Hepatocyte (in vitro differentiated cells): ENCODE measurements around the gene SNED1. TPM values are rescaled to one million over a fixed set of nuclear protein-coding genes. Genes with fewer than 3 reads are reported as not detected.

Experiments
- DNase-seq: peaks from one replicate; pipeline ENCODE4 v3.0.0-alpha.2; 2016; ENCODE audit warnings: low spot score
- H2AFZ ChIP-seq: fragments of 200-600 bp; sonication (generic); 2 replicates; pipeline ENCODE4 v1.6.0; 2016; ENCODE audit warnings: antibody characterized with exemption, mild to moderate bottlenecking
- H3K27ac ChIP-seq: fragments of 200-600 bp; sonication (generic); 2 replicates; pipeline ENCODE4 v1.5.1; 2016; ENCODE audit warnings: mild to moderate bottlenecking
- H3K27me3 ChIP-seq: fragments of 200-600 bp; sonication (generic); 2 replicates; pipeline ENCODE4 v1.6.1; 2016
- H3K36me3 ChIP-seq: fragments of 200-600 bp; sonication (generic); replicated peaks from 2 replicates; pipeline ENCODE4 v1.5.1; 2016; ENCODE audit warnings: low read depth; ENCODE audit not compliant: insufficient read depth
- H3K4me1 ChIP-seq: fragments of 200-600 bp; sonication (generic); 2 replicates; pipeline ENCODE4 v1.5.1; 2016; ENCODE audit warnings: mild to moderate bottlenecking, moderate library complexity; ENCODE audit not compliant: insufficient read depth
- H3K4me2 ChIP-seq: fragments of 200-600 bp; sonication (generic); 2 replicates; pipeline ENCODE4 v1.6.0; 2016
- H3K4me3 ChIP-seq: fragments of 200-600 bp; sonication (generic); 2 replicates; pipeline ENCODE4 v1.5.1; 2016; ENCODE audit warnings: mild to moderate bottlenecking
- H3K79me2 ChIP-seq: fragments of 200-600 bp; sonication (generic); 2 replicates; pipeline ENCODE4 v1.6.0; 2017; ENCODE audit warnings: mild to moderate bottlenecking
- H3K9me2 ChIP-seq: fragments of 200-600 bp; sonication (generic); replicated peaks from 2 replicates; pipeline ENCODE4 v1.6.0; 2017; ENCODE audit warnings: mild to moderate bottlenecking; ENCODE audit not compliant: insufficient read depth
- H3K9me3 ChIP-seq: fragments of 200-600 bp; sonication (generic); 2 replicates; pipeline ENCODE4 v1.5.1; 2016; ENCODE audit warnings: low read depth, mild to moderate bottlenecking
- H4K20me1 ChIP-seq: fragments of 200-600 bp; sonication (generic); 2 replicates; pipeline ENCODE4 v1.6.0; 2016; ENCODE audit warnings: mild to moderate bottlenecking; ENCODE audit not compliant: insufficient read depth, poor library complexity, severe bottlenecking
- CTCF ChIP-seq: fragments of 200-600 bp; sonication (generic); IDR thresholded peaks from 2 replicates; pipeline ENCODE4 v1.5.1; 2016; ENCODE audit warnings: antibody characterized with exemption, mild to moderate bottlenecking; ENCODE audit not compliant: poor library complexity
- EZH2 ChIP-seq: fragments of 200-600 bp; sonication (generic); IDR thresholded peaks from 2 replicates; pipeline ENCODE4 v1.6.1; 2016; ENCODE audit warnings: antibody characterized with exemption, mild to moderate bottlenecking, borderline replicate concordance
- EZH2phosphoT487 ChIP-seq: fragments of 200-600 bp; sonication (generic); IDR thresholded peaks from one replicate; pipeline ENCODE4 v1.6.1; 2018; ENCODE audit warnings: antibody characterized with exemption, mild to moderate bottlenecking, low read depth, moderate library complexity; ENCODE audit not compliant: unreplicated experiment, severe bottlenecking
- whole genome bisulfite sequencing: methylation state at CpG from one replicate; pipeline ENCODE4 v1.1.6; 2016; ENCODE audit warnings: low lambda C conversion rate; ENCODE audit errors: missing lambda C conversion rate; 5-methylcytosine and 5-hydroxymethylcytosine counted together
- polyA plus RNA-seq: library from polyadenylated mRNA; unstranded; fragments of >200 nt; fragmentation: Nextera tagmentation; extraction: Ambion mirVana; gene quantifications from 2 replicates; pipeline ENCODE4 v1.2.1, GENCODE V29; 2016
- total RNA-seq: library from RNA; depleted of rRNA; stranded (reverse); fragments of >200 nt; gene quantifications from 2 replicates; pipeline ENCODE4 v1.2.3, GENCODE V29; 2014

SNED1 gene
- total and polyA plus RNA-seq, 2 experiments from 2014 or later, result 4.6 to 6.5 TPM

- Histone ChIP-seq H3K79me2 (peaks cover 26% of the 10 kb centered on the region), H3K9me3 (no peaks in the 10 kb centered on the region), H3K27me3 (no peaks in the 10 kb centered on the region), H2AFZ (no peak overlapping the region), H3K4me3 (no peak overlapping the region), H3K27ac (no peak overlapping the region), H3K4me1 (peaks cover 4% of the 10 kb centered on the region), H4K20me1 (peaks cover 26% of the 10 kb centered on the region), H3K9me2 (no peaks in the 10 kb centered on the region), H3K36me3 (no peaks in the 10 kb centered on the region), H3K4me2 (no peak overlapping the region)
- 90% methylated on average over 5 of the region's 6 CpGs for WGBS
- DNase-seq, result no peak
- TF ChIP-seq EZH2 (no peak), EZH2phosphoT487 (no peak), CTCF (no peak)
These were observed 96.6 kb downstream of the SNED1 start for GRCh38 chr2:241094924-241095420.

- Histone ChIP-seq H4K20me1 (peaks cover 26% of the 10 kb centered on the region), H3K4me2 (no peak overlapping the region), H3K27me3 (no peaks in the 10 kb centered on the region), H3K27ac (no peak overlapping the region), H3K9me2 (no peaks in the 10 kb centered on the region), H3K79me2 (peaks cover 34% of the 10 kb centered on the region), H3K36me3 (no peaks in the 10 kb centered on the region), H3K4me1 (peaks cover 4% of the 10 kb centered on the region), H2AFZ (no peak overlapping the region), H3K9me3 (no peaks in the 10 kb centered on the region), H3K4me3 (no peak overlapping the region)
- no peak for TF ChIP-seq CTCF
- TF ChIP-seq EZH2phosphoT487, result no peak
- TF ChIP-seq EZH2, result no peak
- DNase-seq, result no peak
- whole genome bisulfite sequencing, result 95% methylated on average over 14 of the region's 14 CpGs
These were observed 97.3 kb downstream of the SNED1 start for GRCh38 chr2:241095594-241096290.

GRCh38 chr2:241096979-241097378 lies 98.6 kb downstream of the SNED1 start:
- peaks cover 9% of the 10 kb centered on the region for H3K4me1 ChIP-seq
- no peak for DNase-seq
- H3K9me2 ChIP-seq, result no peaks in the 10 kb centered on the region
- H3K4me2 ChIP-seq, result no peak overlapping the region
- no peaks in the 10 kb centered on the region for H3K27me3 ChIP-seq
- H3K79me2 ChIP-seq, result peaks cover 46% of the 10 kb centered on the region
- TF ChIP-seq CTCF (no peak), EZH2 (no peak), EZH2phosphoT487 (no peak)
- 92% methylated on average over 8 of the region's 8 CpGs for whole genome bisulfite sequencing
- H3K36me3 ChIP-seq, result no peaks in the 10 kb centered on the region
- H3K9me3 ChIP-seq, result no peaks in the 10 kb centered on the region
- H4K20me1 ChIP-seq, result peaks cover 26% of the 10 kb centered on the region
- H3K27ac ChIP-seq, result no peak overlapping the region
- no peak overlapping the region for H2AFZ ChIP-seq
- no peak overlapping the region for H3K4me3 ChIP-seq
